Cardiac muscle cell (in vitro differentiated cells and primary cell): Measurements from ENCODE around the gene IRF5. TPM values are rescaled to one million over a fixed set of nuclear protein-coding genes. Genes with fewer than 3 reads are reported as not detected.
"Not testable (repeated sequence)": the region's sequence is repeated elsewhere in the genome, so short reads cannot be mapped to it uniquely, and the experiment has no call there.

ENCODE experiments used
- DNase-seq, 2 donors: peaks; one replicate each; pipeline versions ENCODE4 v3.0.0 to v3.0.0-alpha.2; 2010 to 2017; ENCODE audit warnings: low read depth in 1 of 2, low spot score in 1 of 2
- H3K27ac ChIP-seq: fragments of 200-600 bp; sonication (generic); 2 replicates; pipeline ENCODE4 v1.5.1; 2016
- H3K27me3 ChIP-seq: fragments of 200-600 bp; sonication (generic); 2 replicates; pipeline ENCODE4 v1.6.0; 2016; ENCODE audit warnings: control low read depth
- H3K36me3 ChIP-seq: fragments of 200-600 bp; sonication (generic); 2 replicates; pipeline ENCODE4 v1.5.1; 2016; ENCODE audit warnings: control low read depth
- H3K4me1 ChIP-seq: fragments of 200-600 bp; sonication (generic); 2 replicates; pipeline ENCODE4 v1.8.1; 2017; ENCODE audit warnings: low read depth, mild to moderate bottlenecking, mixed run types
- H3K4me3 ChIP-seq: fragments of 200-600 bp; sonication (generic); 2 replicates; pipeline ENCODE4 v1.5.1; 2016; ENCODE audit warnings: mild to moderate bottlenecking
- H3K9me3 ChIP-seq: fragments of 200-600 bp; sonication (generic); 2 replicates; pipeline ENCODE4 v1.5.1; 2017; ENCODE audit warnings: low read depth, mild to moderate bottlenecking, control low read depth
- polyA plus RNA-seq: library from polyadenylated mRNA; unstranded; fragments of >200 nt; fragmentation: Nextera tagmentation; extraction: Ambion mirVana; gene quantifications from 2 replicates; pipeline ENCODE4 v1.2.1, GENCODE V29; 2016
- total RNA-seq: library from RNA; depleted of rRNA; stranded (reverse); fragments of >200 nt; gene quantifications from 2 replicates; pipeline ENCODE4 v1.2.3, GENCODE V29; 2016
- TF ChIP-seq, protein P1 (sequence below): IDR thresholded peaks from 2 replicates; pipeline ENCODE4 v1.5.1; 2012; ENCODE audit warnings: low read depth, mild to moderate bottlenecking, low read length

Gene IRF5
- total and polyA plus RNA-seq, 2 experiments from 2014 or later: not detected

- TF ChIP-seq, protein P1, sequence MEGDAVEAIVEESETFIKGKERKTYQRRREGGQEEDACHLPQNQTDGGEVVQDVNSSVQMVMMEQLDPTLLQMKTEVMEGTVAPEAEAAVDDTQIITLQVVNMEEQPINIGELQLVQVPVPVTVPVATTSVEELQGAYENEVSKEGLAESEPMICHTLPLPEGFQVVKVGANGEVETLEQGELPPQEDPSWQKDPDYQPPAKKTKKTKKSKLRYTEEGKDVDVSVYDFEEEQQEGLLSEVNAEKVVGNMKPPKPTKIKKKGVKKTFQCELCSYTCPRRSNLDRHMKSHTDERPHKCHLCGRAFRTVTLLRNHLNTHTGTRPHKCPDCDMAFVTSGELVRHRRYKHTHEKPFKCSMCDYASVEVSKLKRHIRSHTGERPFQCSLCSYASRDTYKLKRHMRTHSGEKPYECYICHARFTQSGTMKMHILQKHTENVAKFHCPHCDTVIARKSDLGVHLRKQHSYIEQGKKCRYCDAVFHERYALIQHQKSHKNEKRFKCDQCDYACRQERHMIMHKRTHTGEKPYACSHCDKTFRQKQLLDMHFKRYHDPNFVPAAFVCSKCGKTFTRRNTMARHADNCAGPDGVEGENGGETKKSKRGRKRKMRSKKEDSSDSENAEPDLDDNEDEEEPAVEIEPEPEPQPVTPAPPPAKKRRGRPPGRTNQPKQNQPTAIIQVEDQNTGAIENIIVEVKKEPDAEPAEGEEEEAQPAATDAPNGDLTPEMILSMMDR: no peak
- Histone ChIP-seq H3K4me1 (no peaks in the 10 kb centered on the region), H3K27me3 (no peaks in the 10 kb centered on the region), H3K9me3 (no peaks in the 10 kb centered on the region), H3K27ac (no peak overlapping the region), H3K36me3 (peaks cover 59% of the 10 kb centered on the region), H3K4me3 (no peak overlapping the region)
- peak in 1 of 2 donors; percentile 23 for DNase-seq
Observed at GRCh38 chr7:128989961-128990360, 52.2 kb downstream of the IRF5 start.

DNA sequence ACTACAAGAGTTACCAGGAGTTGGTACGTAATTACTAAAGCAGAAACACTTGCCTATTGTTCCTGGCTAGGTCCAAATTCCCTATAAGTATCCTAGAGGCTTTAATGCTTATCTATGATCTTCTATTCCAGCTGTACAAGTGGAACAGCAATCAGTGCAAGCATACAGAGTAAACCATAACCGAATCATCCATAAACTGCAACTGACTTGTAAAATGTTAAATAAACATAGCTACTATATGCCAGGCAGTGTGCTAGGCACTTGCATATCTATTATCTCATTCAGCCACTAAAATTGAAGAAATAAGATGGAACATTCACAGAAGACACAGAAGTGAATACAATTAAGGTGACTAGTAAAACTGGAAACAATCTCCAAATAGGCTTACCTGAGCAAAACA, 55.7 kb downstream of the IRF5 start:
- H3K36me3 ChIP-seq: peaks cover 60% of the 10 kb centered on the region

GRCh38 chr7:128994560-128994959, 56.8 kb downstream of the IRF5 start:
- DNase-seq, H3K4me3 ChIP-seq, H3K4me1 ChIP-seq, H3K9me3 ChIP-seq, H3K27me3 ChIP-seq, H3K27ac ChIP-seq: not testable (repeated sequence)
- peaks cover 56% of the 10 kb centered on the region for H3K36me3 ChIP-seq

More for the DNA sequence above, 55.7 kb downstream of the IRF5 start:
- TF ChIP-seq, protein P1: no peak
- no peak for DNase-seq
- no peaks in the 10 kb centered on the region for H3K27me3 ChIP-seq
- no peak overlapping the region for H3K27ac ChIP-seq
- no peak overlapping the region for H3K4me3 ChIP-seq
- no peaks in the 10 kb centered on the region for H3K4me1 ChIP-seq
- no peaks in the 10 kb centered on the region for H3K9me3 ChIP-seq

DNA sequence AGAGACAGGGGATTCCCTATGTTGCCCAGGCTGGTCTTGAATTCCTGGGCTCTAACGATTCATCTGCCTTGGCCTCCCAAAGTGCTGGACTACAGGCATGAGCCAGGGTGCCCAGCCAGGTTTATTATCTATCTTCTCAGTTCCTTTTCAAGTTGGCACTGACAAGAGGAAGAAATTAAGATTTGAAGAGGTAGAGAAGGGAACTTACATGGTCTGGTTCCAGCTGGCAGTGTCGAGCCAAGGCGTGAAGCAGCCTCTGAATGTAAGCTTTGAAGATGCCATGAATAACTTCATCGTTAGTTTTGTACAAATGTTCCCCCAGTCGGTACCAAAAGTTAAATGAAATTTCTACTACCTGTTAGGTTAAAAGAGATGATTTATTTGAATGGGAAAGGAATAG, 59.5 kb downstream of the IRF5 start:
- Histone ChIP-seq H3K4me3 (no peak overlapping the region), H3K9me3 (no peaks in the 10 kb centered on the region), H3K27me3 (no peaks in the 10 kb centered on the region), H3K27ac (no peak overlapping the region), H3K36me3 (peaks cover 58% of the 10 kb centered on the region), H3K4me1 (no peaks in the 10 kb centered on the region)
- no peak for DNase-seq
- TF ChIP-seq, protein P1: no peak

Other genes with a start within 250 kb of the IRF5 start
- gene CALU, start 198.6 kb upstream of the IRF5 start, total RNA-seq: 190 and 231 TPM in 2 replicates
- 305 and 306 TPM in 2 replicates for gene CALU, start 198.6 kb upstream of the IRF5 start, polyA plus RNA-seq
- not detected in 2 replicates for gene OPN1SW, start 162.1 kb upstream of the IRF5 start, total RNA-seq
- gene OPN1SW, start 162.1 kb upstream of the IRF5 start, polyA plus RNA-seq: 0.74 and 2.1 TPM in 2 replicates
- gene CCDC136, start 146.0 kb upstream of the IRF5 start, total RNA-seq: 12.6 and 26.4 TPM in 2 replicates
- gene CCDC136, start 146.0 kb upstream of the IRF5 start, polyA plus RNA-seq: 10.7 and 14.9 TPM in 2 replicates
- 500 and 516 TPM in 2 replicates for gene FLNC, start 107.5 kb upstream of the IRF5 start, total RNA-seq
- 194 and 196 TPM in 2 replicates for gene FLNC, start 107.5 kb upstream of the IRF5 start, polyA plus RNA-seq
- 113 and 164 TPM in 2 replicates for gene ATP6V1F, start 75.1 kb upstream of the IRF5 start, total RNA-seq
- gene ATP6V1F, start 75.1 kb upstream of the IRF5 start, polyA plus RNA-seq: 284 and 330 TPM in 2 replicates
- 0.49 and 1.2 TPM in 2 replicates for gene KCP, start 27.2 kb upstream of the IRF5 start, total RNA-seq
- gene KCP, start 27.2 kb upstream of the IRF5 start, polyA plus RNA-seq: 1.6 TPM in 2 replicates
- 26.9 and 31.1 TPM in 2 replicates for gene TNPO3, start 117.2 kb downstream of the IRF5 start, total RNA-seq
- 21.8 and 32.1 TPM in 2 replicates for gene TNPO3, start 117.2 kb downstream of the IRF5 start, polyA plus RNA-seq
- 10.0 and 13.4 TPM in 2 replicates for gene TSPAN33, start 206.8 kb downstream of the IRF5 start, total RNA-seq
- 14.9 and 15.6 TPM in 2 replicates for gene TSPAN33, start 206.8 kb downstream of the IRF5 start, polyA plus RNA-seq